ENCODE results near the gene SLC29A2. TPM values are rescaled to one million over a fixed set of nuclear protein-coding genes. Genes with fewer than 3 reads are reported as not detected.
"Not testable (repeated sequence)": the region's sequence is repeated elsewhere in the genome, so short reads cannot be mapped to it uniquely, and the experiment has no call there.

SLC29A2 gene
- polyA plus RNA-seq, 5 donors, result 7.1 to 12.0 (median 9.5) TPM

DNA sequence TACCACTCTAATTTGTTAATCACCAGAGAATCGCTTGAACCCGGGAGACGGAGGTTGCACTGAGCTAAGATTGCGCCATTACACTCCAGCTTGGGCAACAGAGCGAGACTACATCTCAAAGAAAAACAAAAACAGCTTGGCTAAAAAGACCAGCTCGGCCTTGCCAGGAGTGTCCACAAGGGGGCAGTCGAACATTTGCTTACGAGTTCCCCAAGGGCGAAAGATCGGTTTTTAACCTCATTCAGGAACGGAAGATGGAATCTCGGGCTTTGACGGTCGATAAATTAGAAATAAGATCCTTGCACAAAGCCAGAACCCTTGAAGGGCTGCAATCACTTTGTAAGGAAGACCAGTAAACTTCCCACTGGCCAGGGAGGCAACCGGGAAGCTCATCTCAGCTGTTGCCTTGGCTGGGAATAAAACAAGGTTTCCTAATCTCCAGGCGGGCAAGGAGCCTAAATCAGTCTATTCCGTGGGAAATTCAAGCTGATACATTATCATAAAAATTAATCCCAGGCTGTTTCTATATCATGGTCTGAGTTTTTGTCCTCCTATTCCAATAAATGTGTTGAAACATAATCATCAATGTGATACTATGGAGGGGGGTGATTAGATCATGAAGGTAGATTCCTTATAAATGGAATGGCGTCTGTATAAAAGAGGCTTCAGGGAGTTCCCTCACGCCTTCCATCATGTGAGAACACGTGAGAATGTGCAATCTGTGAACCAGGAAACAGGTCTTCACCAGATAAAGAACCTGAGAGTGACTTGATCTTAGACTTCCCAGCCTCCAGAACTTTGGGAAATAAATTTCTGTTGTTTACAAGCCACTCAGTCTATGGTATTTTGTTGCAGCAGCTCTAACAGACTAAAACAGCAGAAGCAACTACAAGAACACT, 14.9 kb upstream of the SLC29A2 start:
- peak; percentile 57 to 71 for DNase-seq

DNA sequence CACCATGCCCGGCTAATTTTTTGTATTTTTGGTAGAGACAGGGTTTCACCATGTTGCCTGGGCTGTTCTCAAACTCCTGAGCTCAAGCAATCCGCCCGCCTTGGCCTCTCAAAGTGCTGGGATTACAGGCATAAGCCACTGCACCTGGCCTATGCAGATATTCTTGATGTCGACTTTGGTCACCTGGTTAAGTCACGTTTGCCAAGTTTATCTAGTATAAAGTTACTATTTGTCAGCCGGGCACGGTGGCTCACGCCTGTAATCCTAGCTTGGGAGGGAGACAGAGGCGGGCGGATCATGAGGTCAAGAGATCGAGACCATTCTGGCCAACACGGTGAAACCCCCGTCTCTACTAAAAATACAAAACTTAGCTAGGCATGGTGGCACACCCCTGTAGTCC, 12.8 kb upstream of the SLC29A2 start:
- not testable (repeated sequence) for DNase-seq

DNA sequence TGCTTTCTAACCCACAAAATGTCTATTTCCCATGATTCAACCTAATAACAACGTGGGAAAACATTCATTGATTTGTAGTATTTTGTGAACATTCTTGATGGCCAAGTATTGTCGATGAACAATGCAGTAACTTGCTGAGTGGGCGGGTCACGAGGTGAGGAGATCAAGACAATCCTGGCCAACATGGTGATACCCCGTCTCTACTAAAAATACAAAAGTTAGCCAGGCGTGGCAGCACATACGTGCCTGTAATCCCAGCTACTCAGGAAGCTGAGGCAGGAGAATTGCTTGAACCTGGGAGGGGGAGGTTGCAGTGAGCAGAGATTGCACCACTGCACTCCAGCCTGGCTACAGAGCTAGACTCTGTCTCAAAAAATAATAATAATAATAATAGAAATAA, 8.7 kb upstream of the SLC29A2 start:
- DNase-seq, result not testable (repeated sequence)

DNA sequence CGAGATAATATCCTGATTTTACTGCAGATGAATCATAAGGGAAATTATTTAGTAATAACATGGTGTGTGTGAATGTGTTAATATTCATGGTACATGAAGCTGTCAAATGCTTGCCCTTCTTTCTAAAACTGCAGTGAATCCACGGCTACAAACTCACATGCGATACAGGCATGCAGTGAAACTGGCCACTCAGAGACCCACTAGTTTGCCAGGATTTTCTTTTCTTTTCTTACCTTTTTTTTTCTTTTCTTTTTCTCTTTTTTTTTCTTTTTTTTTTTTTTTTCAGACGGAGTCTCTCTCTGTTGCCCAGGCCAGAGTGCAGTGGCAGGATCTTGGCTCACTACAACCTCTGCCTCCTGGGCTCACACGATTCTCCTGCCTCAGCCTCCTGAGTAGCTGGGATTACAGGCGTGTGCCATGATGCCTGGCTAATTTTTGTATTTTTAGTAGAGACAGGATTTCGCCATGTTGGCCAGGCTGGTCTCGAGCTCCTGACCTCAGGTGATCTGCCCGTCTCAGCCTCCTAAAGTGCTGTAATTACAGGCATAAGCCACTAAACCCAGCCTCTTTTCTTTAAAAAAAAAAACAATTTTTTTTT, 2.2 kb upstream of the SLC29A2 start:
- DNase-seq, result not testable (repeated sequence)

DNA sequence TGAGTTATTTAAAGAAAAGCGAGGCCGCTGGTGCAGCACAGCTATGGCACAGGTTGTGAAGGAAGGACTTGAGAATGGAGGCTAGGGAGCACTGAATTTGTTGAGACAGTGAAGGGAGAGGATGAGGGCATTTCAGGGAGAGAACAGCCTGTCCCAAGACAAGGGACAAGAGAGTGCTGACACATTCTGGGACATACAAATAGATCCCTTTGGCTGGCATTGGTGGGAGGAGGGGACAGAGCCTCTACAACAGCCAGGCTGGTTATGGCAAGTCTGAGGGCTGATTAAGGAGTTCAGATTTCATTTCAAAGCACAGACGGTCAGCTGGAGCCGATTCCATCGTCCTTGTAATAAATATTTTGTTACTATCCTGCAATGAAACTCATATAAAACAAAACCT, 1.7 kb upstream of the SLC29A2 start:
- no peak for DNase-seq

DNA sequence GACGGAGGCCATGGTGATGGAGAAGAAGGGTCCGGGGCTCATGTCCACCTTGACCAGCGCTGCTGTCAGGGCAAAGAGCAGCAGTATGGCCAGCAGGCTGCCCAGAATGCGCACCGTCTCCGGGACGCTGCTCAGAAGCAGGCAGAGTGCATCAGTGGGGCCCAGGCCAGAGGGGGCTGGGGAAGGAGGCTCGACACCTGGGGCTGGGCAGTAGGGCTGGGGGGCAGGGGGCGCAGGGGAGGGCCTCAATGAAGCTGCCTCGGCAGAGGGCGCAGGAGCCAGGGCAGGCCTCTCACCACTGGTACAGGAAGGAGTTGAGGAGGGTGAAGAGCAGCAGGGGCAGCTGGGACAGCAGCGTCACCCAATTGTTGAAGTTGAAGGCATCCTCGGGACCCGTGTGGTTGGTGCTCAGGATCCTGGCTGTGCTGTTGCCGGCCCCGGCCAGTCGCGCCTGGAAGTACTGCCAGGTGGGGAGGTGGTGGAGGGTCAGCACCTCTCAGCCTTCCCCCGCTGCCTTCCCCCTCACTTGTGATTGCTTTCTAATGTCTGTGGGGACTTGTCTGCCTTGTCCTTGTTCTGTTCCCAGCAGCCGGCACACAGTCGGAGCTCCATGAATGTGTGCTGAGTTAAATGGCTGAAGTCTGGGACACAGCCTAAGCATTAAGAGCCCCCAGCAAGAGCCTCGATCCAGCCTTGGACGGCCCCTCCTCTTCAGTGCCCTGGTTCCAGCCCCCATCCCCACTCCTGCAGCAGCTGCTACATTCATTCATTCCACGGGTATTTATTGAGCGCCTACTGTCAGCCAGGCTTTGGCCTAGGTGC, 2.3 kb downstream of the SLC29A2 start:
- no peak for DNase-seq

DNA sequence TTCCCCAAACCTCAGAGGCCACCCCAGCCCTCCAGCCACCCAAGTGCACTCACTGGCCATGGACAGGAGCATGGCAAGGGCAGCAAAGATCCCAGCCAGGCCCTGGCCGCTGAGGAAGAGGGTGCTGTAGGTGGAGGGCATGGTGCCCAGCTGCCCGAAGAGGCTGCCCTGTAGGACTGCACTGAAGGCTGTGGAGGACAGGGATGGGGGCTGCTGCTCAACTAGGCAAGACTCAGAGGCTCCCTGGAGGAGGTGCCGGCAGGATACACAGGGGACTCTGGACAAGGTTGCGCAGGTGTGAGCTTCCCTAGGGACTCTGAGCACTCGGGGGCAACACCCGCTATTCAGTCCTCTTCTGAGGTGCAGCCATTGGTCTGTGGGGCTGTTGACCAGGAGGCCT, 3.1 kb downstream of the SLC29A2 start:
- DNase-seq, result no peak

DNA sequence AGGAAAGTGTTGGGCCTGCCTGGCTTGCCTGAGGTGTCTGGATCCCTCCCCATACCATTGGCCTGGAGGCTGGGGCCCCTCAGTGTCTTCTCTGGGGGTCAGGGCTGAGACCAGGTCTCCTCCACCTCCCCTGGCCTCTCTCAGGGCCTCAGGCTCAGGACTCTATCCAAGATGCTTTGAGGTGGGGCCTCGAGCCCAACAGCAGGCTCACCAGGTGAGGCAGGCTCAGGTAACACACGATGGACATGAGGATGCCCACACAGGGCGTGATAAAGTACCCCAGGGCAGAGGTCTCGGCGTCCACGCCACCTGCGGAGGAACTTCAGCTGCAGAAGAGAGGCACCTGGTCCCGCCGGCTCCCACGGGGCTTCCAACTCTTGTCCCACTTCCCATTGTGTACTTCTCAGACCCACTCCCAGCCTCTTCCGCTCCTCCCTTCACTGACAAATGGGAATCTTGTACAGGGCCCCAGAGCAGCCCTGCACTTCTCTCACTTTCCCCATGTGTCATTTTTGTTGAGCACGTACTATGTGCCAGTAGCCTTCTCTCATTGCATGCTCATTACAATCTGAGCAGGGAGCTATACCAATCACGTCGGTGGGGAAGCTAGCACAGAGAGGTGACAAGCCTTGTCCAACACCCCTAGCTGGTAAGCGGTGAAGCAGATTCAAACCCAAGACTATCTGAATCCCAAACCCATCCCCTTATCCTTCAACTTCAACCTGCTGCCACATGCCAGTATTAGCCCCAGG, 3.8 kb downstream of the SLC29A2 start:
- DNase-seq, result no peak

DNA sequence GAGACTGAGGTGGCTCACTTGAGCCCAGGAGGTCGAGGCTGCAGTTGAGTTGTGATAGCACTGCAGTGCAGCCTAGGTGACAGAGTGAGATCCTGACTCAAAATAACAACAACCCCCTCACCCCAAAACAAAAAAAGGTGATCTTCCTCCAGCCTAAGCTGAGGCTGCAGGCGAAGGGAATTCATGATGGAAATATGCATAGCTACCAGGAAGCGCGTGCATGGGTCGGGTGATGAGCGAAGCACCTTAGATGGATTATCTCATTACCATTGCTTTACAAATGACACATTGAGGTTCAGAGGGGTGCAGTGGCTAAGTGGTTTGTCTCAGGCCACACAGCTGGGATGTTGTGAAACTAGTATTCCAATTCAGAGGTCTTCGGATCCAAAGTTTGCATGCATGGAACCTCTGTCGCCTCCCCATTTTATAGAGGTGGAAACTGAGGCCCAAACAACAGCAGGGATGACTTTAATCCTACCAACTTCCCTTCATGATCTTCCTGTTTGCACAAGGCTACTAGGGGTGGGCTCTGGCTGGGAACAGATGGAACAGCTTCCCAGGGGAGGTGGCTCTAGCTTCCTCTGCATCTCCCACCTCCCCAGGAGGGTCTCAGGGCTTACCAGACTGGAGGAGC, 4.6 kb downstream of the SLC29A2 start:
- DNase-seq, result no peak

DNA sequence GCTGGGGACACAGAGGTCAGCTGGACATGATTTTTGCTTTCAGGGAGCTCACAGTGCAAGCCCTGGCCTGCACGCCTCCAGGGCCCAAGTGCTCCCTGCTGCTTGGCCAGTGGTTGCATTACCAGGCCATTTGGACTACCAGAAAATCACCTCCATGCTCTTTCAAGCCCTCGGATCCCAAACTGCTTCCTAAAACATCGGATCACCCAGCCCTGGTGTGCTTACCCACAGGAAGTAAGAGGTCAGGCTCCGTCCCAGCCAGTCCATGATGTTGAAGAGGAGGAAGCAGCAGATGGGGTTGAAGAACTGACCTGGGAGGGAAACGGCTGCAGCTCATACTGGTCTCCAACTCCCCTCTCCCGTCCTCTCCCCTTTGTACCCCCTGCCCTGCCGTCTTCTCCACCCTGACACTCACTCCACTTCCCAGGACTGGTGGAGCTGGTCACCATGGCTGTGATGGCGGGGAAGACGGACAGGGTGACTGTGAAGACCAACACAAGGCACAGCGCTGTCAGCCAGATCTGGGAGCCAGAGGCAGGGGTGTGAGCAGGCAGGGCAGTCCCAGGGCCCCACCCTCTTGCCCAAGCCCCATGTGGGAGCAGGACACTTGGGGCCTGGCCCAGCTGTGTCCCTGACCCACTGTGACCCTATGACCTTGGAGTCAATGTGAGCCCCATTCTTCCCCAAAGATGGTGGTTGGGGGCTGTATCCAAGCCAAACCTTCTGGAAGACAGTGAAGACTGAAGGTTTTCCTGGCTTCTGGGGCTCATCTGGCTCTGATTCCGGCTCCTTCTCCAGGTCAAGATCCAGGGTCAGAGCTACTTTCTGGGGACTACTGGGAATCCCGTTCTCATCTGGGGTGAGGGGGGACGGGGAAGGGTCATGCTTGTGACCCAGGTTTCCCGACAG, 5.6 kb downstream of the SLC29A2 start:
- no peak for DNase-seq

DNA sequence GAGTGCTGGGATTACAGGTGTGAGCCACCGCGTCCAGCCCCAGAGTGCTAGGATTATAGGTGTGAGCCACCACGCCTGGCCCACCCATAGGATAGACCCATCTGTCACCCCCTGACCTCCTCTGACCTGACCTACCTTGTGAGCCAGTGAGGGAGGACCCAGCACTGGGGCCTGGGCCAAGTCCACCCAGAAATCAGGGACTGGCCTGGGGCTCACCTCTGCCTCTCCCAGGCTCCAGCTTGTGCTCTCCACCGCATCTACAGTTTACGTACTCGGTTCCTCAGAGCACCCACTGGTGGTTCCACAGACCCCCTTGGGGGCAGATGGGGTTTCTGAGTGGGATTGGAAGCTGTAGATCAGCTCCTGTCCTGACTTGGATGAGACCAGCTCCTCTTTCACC, 6.4 kb downstream of the SLC29A2 start:
- DNase-seq, result no peak

DNA sequence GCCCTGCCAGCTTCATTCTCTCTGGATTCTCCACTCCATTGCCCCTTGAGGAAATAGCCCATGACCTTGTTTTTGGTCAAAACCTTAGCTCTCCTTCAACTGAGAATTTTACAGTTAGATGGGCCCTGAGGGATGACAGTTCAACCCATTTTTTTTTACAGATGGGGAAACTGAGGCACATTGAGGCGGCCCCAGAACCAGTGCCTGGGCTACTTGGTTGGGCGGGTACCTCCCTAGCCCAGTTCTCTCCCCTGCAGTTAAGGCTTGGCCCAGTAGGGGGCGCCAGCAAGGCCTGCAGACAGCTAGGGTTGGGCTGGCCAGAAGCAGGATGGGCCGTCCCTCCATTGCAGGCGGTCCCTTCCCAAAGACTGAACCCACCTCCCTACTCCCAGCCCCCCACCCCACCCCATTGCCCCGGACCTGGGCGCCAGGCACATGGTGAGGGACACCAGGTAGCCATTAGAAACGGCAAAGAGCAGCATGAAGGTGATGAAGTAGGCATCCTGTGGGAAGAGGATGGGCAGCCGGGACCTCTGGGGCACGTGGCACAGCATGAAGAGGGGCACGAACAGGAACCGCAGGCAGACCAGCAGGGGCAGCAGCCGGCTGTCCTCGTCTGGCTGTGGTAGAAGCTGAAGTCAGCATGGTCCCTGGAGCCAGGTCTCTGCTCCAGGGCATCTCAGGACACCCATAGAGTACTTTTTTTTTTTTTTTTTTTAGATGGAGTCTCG, 7.6 kb downstream of the SLC29A2 start:
- no peak for DNase-seq

DNA sequence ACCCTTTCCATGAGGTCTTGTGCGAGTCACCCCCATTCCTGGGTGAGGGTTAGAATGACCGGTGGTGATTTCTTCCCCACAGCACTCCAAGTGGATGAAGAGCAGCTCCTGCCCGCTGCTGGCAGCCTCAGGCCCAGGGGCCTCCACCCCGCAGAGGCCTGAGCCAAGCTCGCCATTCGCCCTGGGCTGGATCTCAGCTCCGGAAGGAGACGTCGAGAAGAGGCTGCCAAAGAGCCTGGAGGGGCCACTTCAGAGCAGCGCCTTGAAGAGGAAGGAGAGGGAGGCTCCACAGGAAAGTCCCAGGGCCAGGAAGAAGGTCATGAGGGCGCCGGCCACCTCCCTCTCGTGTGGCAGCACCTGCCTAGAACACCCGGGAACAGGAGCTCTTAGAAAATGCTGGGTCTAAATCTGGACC, 8.4 kb downstream of the SLC29A2 start:
- peak in 1 of 2 donors; percentile 19 for DNase-seq

DNA sequence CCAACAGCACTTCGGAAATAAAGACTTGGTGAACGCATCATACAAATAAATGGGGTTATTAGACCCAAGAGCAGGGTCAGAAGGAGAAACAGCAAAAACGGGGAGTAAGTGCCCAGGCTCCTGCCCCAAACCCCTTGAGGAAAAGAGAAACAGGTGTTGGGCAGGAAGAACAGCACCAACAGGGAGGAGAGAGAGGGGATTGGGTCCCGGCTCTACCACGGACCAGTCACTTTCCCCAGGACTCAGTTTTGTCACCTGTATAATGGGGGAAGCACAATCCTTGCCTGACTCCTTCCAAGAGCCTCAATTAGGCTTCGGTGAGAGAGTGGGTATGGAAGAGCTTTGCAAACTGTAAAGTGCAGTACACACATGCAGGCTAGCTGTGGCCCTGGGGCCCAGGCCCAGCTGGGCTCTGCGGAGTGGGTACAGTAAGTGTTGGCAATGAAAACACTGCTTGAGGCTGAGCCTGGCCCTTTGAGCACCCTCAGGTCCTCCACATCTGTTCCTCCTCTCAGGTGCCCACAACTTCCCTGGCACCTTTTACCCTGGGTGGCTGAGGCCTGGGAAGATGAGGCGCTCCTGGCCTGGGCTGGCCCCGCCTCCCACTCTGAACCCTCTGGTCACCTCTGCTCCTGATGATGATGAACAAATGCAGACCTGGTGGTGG, 8.9 kb downstream of the SLC29A2 start:
- no peak for DNase-seq

DNA sequence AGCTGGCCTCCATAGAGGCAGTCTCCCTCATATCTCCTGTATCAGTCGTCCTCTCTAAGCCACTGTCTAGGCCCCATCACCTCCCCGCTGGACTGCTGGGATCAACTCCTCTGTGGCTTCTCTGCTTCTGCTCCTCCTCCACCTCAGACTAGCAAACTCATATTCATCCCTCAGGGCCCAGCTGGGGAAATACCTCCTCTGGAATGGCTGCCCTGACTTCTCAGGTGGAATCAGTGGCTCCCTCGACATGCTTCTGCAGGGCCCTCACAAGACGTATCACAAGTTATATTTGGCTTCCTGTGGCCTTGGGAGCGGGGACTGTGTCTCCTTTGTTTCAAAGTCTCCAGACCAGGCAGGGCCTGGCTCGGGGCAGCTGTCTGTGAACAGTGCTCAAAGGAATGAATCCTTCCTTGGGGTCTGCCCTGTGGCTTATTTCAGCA, 10.0 kb downstream of the SLC29A2 start:
- DNase-seq, result no peak

DNA sequence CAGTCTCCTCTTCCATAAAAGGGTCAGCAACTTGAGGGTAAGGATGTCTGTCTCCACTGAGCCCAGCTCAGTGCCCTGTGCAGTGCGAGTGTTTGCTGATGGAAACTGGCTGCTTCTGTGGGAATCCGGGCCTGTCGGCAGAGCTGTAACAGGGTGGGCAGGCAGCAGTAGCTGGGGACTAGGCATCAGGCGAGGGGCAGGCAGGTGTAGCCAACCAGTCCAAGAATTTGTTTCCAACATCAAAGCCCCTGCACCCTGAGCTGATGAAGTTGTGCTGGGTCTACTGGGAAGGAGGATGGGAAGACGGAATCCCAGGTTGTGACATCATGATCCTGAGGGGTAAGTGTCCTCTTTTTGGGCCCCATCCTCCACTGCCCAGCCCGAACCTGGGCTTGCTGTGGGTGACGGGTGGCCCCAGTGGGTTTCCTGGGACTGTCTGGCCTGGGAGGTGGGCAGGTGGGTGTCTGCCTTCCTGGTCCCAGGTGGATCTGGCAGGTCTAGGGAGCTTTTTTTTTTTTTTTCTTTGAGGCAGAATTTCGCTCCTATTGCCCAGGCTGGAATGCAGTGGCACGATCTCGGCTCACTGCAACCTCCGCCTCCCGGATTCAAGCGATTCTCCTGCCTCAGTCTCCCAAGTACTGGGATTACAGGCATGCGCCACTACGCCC, 11.0 kb downstream of the SLC29A2 start:
- DNase-seq, result no peak

DNA sequence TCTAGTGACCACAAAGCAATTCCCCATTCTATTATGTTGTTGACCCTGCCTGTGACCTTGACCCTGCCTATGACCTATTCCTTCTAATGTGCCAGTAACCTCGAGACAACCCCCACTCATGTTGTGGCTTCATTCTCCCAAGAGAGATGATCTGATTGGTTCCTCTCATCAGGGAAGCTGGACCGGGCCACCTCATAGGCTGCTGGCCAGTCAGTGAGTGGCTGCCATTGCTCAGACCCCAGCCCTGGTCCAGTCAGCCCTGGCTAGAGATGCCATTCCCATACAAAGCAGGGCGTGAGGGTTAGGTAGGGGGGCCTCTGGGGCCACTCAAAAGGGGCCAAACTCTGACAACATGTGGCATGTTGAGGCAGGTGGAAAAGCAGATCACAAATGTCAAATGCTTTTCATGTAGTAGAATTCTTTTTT, 11.9 kb downstream of the SLC29A2 start:
- DNase-seq, result no peak
